ENCODE measurements around the gene AFG1L.

GRCh38 chr6:108260126-108260808 is 34.6 kb upstream of the AFG1L start:
- TF ChIP-seq FOXK2 (IDR thresholded peaks at IDR 0.05): no peak
- TF ChIP-seq L3MBTL2 (conservative IDR thresholded peaks at IDR 0.05): no peak
- TF ChIP-seq HDGF (IDR thresholded peaks at IDR 0.05; ENCODE audit: borderline replicate concordance): no peak
- no peak for TF ChIP-seq BHLHE40 (IDR thresholded peaks at IDR 0.05; ENCODE audit: borderline replicate concordance)

All from HEK293T (cell line).